Measurements from ENCODE around the gene SLC39A7.

- no peak for TF ChIP-seq EZH2 (IDR thresholded peaks at IDR 0.05; ENCODE audit: borderline replicate concordance, low read length)
- TF ChIP-seq, protein P1, sequence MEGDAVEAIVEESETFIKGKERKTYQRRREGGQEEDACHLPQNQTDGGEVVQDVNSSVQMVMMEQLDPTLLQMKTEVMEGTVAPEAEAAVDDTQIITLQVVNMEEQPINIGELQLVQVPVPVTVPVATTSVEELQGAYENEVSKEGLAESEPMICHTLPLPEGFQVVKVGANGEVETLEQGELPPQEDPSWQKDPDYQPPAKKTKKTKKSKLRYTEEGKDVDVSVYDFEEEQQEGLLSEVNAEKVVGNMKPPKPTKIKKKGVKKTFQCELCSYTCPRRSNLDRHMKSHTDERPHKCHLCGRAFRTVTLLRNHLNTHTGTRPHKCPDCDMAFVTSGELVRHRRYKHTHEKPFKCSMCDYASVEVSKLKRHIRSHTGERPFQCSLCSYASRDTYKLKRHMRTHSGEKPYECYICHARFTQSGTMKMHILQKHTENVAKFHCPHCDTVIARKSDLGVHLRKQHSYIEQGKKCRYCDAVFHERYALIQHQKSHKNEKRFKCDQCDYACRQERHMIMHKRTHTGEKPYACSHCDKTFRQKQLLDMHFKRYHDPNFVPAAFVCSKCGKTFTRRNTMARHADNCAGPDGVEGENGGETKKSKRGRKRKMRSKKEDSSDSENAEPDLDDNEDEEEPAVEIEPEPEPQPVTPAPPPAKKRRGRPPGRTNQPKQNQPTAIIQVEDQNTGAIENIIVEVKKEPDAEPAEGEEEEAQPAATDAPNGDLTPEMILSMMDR (IDR thresholded peaks at IDR 0.05; ENCODE audit: low read length): no peak
Observed at GRCh38 chr6:33160728-33161344, 39.8 kb upstream of the SLC39A7 start.
